ENCODE data around the gene SAXO2.
"Not testable (repeated sequence)": the region's sequence is repeated elsewhere in the genome, so short reads cannot be mapped to it uniquely, and the experiment has no call there.

SAXO2 gene

GRCh38 chr15:82313951-82314768 lies 51.5 kb downstream of the SAXO2 start:
- not testable (repeated sequence) for DNase-seq (ENCODE audit: low read depth in 2 of 2)

GRCh38 chr15:82314769-82315518 lies 52.3 kb downstream of the SAXO2 start:
- no peak for DNase-seq (ENCODE audit: low read depth in 2 of 2)

GRCh38 chr15:82315519-82316246 lies 53.1 kb downstream of the SAXO2 start:
- no peak for DNase-seq (ENCODE audit: low read depth in 2 of 2)

GRCh38 chr15:82316247-82317090 lies 53.9 kb downstream of the SAXO2 start:
- not testable (repeated sequence) for DNase-seq (ENCODE audit: low read depth in 2 of 2)

GRCh38 chr15:82317091-82317489 lies 54.5 kb downstream of the SAXO2 start:
- no peak for DNase-seq (ENCODE audit: low read depth in 2 of 2)

GRCh38 chr15:82317516-82317915 lies 54.9 kb downstream of the SAXO2 start:
- not testable (repeated sequence) for DNase-seq (ENCODE audit: low read depth in 2 of 2)

- DNase-seq (ENCODE audit: low read depth in 2 of 2) = not testable (repeated sequence)
Observed at GRCh38 chr15:82318281-82318680, 55.7 kb downstream of the SAXO2 start.

- not testable (repeated sequence) for DNase-seq (ENCODE audit: low read depth in 2 of 2)
Observed at GRCh38 chr15:82319522-82320278, 57.1 kb downstream of the SAXO2 start.

- DNase-seq (ENCODE audit: low read depth in 2 of 2) = not testable (repeated sequence)
Observed at GRCh38 chr15:82320861-82321260, 58.2 kb downstream of the SAXO2 start.

GRCh38 chr15:82322488-82322887 lies 59.9 kb downstream of the SAXO2 start:
- DNase-seq (ENCODE audit: low read depth in 2 of 2) = not testable (repeated sequence)

GRCh38 chr15:82324831-82325230 lies 62.2 kb downstream of the SAXO2 start:
- DNase-seq (ENCODE audit: low read depth in 2 of 2) = not testable (repeated sequence)

- DNase-seq (ENCODE audit: low read depth in 2 of 2) = not testable (repeated sequence)
Observed at GRCh38 chr15:82325646-82326045, 63.0 kb downstream of the SAXO2 start.

GRCh38 chr15:82326896-82327295 lies 64.3 kb downstream of the SAXO2 start:
- DNase-seq (ENCODE audit: low read depth in 2 of 2) = not testable (repeated sequence)

GRCh38 chr15:82327372-82327771 lies 64.8 kb downstream of the SAXO2 start:
- DNase-seq (ENCODE audit: low read depth in 2 of 2) = not testable (repeated sequence)

- not testable (repeated sequence) for DNase-seq (ENCODE audit: low read depth in 2 of 2)
Observed at GRCh38 chr15:82329039-82329438, 66.4 kb downstream of the SAXO2 start.

- DNase-seq (ENCODE audit: low read depth in 2 of 2) = not testable (repeated sequence)
Observed at GRCh38 chr15:82330921-82331320, 68.3 kb downstream of the SAXO2 start.

GRCh38 chr15:82331576-82332304 lies 69.1 kb downstream of the SAXO2 start:
- DNase-seq (ENCODE audit: low read depth in 2 of 2) = not testable (repeated sequence)

GRCh38 chr15:82332711-82333602 lies 70.3 kb downstream of the SAXO2 start:
- DNase-seq (ENCODE audit: low read depth in 2 of 2) = not testable (repeated sequence)
